Epithelial cell of esophagus (primary cell): Measurements from ENCODE around the gene FRG2.
"Not testable (repeated sequence)": the region's sequence is repeated elsewhere in the genome, so short reads cannot be mapped to it uniquely, and the experiment has no call there.

ENCODE experiments used
- DNase-seq: peaks from one replicate; pipeline ENCODE4 v3.0.0; 2010; ENCODE audit warnings: low read depth
- H3K4me3 ChIP-seq: 2 replicates; pipeline ENCODE4 v1.5.1; 2011; ENCODE audit warnings: mild to moderate bottlenecking, low read length, control low read depth
- CTCF ChIP-seq: IDR thresholded peaks from 2 replicates; pipeline ENCODE4 v1.5.1; 2011; ENCODE audit warnings: low read depth, mild to moderate bottlenecking, low read length, control low read depth, inconsistent platforms; ENCODE audit not compliant: insufficient read depth; ENCODE audit errors: missing control alignments

The FRG2 gene

GRCh38 chr4:190027156-190027555, at the start of gene FRG2:
TSS of gene FRG2 (minus strand) at chr4:190027256. CDS start at chr4:190027204, 52 bp downstream.
- not testable (repeated sequence) for H3K4me3 ChIP-seq, DNase-seq

DNA sequence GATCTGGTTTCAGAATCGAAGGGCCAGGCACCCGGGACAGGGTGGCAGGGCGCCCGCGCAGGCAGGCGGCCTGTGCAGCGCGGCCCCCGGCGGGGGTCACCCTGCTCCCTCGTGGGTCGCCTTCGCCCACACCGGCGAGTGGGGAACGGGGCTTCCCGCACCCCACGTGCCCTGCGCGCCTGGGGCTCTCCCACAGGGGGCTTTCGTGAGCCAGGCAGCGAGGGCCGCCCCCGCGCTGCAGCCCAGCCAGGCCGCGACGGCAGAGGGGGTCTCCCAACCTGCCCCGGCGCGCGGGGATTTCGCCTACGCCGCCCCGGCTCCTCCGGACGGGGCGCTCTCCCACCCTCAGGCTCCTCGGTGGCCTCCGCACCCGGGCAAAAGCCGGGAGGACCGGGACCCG, 41.3 kb upstream of the FRG2 start:
- not testable (repeated sequence) for DNase-seq, H3K4me3 ChIP-seq

DNA sequence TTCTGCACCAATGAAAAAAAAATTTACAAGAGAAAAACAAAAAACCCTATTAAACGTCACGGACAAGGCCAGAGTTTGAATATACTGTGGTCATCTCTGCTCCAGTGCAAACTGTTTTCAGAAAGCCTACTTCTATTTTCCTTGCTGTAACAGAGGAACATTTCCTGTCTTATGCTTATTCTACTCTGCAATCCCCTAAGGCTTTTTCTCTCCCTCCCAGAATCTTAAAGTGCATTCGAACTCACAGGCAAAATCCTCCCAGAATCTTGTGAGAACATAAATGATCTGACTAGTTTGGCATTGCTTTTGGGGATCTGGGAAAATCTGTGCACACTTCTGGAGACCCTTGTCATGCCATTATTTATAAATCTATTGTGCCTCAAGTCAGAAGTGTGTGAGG, 37.7 kb upstream of the FRG2 start:
- not testable (repeated sequence) for H3K4me3 ChIP-seq, DNase-seq

GRCh38 chr4:190064342-190064741, 37.3 kb upstream of the FRG2 start, which contains the start of gene DBET:
TSS of gene DBET (plus strand) at chr4:190064502.
- not testable (repeated sequence) for DNase-seq, H3K4me3 ChIP-seq

- not testable (repeated sequence) for DNase-seq, H3K4me3 ChIP-seq
Observed at GRCh38 chr4:190058997-190059396, 31.9 kb upstream of the FRG2 start.

- not testable (repeated sequence) for H3K4me3 ChIP-seq, DNase-seq
Observed at GRCh38 chr4:190049378-190050239, 22.6 kb upstream of the FRG2 start.

- DNase-seq, H3K4me3 ChIP-seq: not testable (repeated sequence)
Observed at GRCh38 chr4:190047627-190048026, 20.6 kb upstream of the FRG2 start.

DNA sequence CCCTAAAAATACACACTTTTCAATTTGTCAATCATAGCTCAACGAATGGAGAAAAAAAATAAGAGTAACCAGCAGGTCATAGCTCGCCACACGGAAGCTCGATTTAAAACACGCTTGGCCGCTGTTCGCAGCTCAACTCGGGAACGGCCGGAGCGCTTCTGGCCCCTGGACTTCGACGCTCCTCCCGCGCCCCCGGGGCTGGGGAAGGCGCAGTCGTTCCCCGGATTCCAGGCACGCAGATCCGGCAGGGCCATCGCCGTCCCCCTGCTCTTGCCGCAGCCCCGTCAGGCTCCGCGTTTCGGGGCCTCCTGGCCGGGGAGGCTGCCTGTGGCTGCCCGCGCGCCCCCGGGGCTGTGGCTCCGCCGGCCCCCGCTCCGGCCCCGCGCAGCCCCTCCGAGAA, 13.8 kb upstream of the FRG2 start:
- DNase-seq, H3K4me3 ChIP-seq: not testable (repeated sequence)

- DNase-seq, H3K4me3 ChIP-seq: not testable (repeated sequence)
Observed at GRCh38 chr4:190037704-190038388, 10.8 kb upstream of the FRG2 start.

DNA sequence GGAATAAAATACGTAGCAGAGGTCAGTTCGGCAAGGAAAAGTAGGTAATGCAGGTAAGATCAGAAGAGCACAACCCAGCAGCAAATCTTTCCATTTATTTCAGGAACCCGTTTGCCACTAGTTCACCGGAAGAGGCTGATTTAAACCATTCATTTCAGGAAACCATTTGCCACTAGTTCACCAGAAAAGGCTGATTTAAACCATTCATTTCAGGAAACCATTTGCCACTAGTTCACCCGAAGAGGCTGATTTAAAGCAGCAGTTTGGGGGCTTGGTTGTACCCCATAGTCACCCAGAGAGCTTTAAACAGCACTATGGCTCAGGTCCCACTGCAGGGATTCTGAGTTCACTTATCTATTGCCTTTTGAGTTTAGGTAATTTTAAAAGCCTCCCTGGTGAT, 4.2 kb upstream of the FRG2 start:
- H3K4me3 ChIP-seq, DNase-seq: not testable (repeated sequence)

DNA sequence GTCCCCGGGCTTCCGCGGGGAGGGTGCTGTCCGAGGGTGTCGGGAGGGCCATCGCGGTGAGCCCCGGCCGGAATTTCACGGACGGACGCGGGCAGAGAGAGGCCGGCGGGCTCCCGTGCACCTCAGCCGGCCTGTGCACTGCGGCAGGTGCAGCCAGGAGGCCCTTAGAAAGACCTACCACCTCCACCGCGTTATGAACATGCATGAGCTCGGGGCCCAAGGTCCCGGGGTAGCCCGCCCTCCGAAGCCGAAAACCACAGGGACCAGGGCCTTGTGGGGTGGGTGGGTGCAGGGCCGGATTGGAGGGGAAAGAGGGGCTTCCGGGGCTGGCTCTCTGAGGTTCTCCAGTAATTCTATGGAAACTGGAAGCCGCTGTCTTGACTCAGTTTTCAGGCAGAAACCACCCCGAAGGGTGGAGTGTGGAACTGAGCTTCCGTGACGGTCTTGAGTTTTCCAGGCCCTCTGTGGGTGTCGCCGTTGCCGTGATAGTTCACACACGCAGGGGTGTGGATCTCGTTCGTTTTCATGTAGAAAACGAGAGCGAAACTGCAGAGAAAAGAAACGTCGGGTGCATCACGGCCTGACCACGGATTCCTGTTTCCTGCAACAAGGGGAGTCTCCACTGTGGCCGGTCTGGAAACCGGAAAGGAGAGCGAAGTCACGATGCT, 4.3 kb downstream of the FRG2 start:
- not testable (repeated sequence) for DNase-seq

DNA sequence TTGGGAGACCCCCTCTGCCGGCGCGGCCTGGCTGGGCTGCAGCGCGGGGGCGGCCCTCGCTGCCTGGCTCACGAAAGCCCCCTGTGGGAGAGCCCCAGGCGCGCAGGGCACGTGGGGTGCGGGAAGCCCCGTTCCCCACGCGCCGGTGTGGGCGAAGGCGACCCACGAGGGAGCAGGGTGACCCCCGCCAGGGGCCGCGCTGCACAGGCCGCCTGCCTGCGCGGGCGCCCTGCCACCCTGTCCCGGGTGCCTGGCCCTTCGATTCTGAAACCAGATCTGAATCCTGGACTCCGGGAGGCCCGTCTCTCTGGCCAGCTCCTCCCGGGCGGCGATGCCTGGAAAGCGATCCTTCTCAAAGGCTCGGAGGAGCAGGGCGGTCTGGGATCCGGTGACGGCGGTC, 5.1 kb downstream of the FRG2 start:
- DNase-seq, H3K4me3 ChIP-seq: not testable (repeated sequence)

More for the DNA sequence above, 4.3 kb downstream of the FRG2 start:
- not testable (repeated sequence) for H3K4me3 ChIP-seq

GRCh38 chr4:190020790-190021717, 6.0 kb downstream of the FRG2 start:
- H3K4me3 ChIP-seq: peak overlapping the region; percentile 2
- peak; percentile 63 for DNase-seq
- no peak for TF ChIP-seq CTCF

GRCh38 chr4:190019859-190020463, 7.1 kb downstream of the FRG2 start:
- not testable (repeated sequence) for H3K4me3 ChIP-seq, DNase-seq
